Stimulated activated CD4-positive, alpha-beta T cell treated with anti-CD3 and anti-CD28 coated beads, Interleukin-15, amount 100 ng/mL, for 48 hours (primary cell): ENCODE measurements around the gene MECP2.
"Not testable (repeated sequence)": the region's sequence is repeated elsewhere in the genome, so short reads cannot be mapped to it uniquely, and the experiment has no call there.

Experiments
- DNase-seq, 2 donors: peaks; one replicate each; pipeline ENCODE4 v3.0.0-alpha.2; 2020; ENCODE audit warnings: low read depth in 2 of 2

The MECP2 gene

DNA sequence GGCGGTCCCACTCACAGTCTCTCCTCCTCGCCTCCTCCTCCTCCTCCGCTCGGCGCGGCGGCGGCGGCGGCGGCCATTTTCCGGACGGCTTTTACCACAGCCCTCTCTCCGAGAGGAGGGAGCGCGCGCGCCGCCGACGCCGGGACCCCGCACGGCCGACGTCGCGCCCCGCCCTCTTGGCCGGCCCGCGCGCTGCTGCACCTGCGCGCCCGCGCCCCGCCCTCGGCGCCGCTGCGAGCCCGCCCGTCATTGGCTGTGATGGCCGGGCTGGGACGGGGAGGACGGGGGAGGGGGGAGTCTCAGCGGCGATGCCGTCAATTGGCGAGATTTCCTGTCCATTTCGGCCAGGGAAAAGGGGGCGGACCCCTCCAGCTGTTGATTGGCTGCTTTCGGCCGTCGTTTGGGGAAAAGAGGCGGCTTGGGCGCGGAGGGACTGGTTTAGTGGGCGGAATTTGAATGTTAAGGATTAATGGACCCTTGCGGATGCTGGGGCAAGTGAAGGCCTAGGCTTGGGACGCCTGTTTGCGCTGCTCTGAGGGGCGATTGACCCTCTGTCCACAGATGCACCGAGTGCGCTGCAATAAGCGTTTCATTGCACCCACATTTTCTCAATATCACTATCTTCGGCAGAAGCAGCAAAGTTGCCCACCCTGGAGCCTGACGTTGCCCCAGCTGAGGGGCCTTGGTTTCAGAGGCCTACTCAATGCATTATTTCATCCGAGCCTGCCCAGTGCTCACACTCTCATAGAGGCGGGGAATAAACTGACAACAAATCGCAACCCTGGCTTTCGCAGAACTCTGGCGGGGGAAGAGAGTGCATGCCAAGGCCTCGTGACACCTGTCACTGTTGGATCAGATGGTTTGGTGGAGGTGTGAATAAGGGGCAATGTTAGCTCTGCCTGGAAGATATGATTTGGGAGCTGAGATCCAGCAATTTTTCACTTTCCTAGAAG lies at the start of gene MECP2:
TSS of gene MECP2 (minus strand) at position 129 of the 953 bp plus-strand sequence.
- peak; percentile 75 to 86 for DNase-seq

DNA sequence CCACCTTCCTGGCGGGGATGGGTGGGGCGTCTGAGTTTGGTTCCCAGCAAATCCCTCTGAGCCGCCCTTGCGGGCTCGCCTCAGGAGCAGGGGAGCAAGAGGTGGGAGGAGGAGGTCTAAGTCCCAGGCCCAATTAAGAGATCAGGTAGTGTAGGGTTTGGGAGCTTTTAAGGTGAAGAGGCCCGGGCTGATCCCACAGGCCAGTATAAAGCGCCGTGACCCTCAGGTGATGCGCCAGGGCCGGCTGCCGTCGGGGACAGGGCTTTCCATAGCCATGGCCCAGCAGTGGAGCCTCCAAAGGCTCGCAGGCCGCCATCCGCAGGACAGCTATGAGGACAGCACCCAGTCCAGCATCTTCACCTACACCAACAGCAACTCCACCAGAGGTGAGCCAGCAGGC lies 46.5 kb upstream of the MECP2 start, which contains the start of gene OPN1LW:
TSS of gene OPN1LW (plus strand) at position 234 of the 400 bp plus-strand sequence. CDS start at position 275, 41 bp downstream.
- not testable (repeated sequence) for DNase-seq

DNA sequence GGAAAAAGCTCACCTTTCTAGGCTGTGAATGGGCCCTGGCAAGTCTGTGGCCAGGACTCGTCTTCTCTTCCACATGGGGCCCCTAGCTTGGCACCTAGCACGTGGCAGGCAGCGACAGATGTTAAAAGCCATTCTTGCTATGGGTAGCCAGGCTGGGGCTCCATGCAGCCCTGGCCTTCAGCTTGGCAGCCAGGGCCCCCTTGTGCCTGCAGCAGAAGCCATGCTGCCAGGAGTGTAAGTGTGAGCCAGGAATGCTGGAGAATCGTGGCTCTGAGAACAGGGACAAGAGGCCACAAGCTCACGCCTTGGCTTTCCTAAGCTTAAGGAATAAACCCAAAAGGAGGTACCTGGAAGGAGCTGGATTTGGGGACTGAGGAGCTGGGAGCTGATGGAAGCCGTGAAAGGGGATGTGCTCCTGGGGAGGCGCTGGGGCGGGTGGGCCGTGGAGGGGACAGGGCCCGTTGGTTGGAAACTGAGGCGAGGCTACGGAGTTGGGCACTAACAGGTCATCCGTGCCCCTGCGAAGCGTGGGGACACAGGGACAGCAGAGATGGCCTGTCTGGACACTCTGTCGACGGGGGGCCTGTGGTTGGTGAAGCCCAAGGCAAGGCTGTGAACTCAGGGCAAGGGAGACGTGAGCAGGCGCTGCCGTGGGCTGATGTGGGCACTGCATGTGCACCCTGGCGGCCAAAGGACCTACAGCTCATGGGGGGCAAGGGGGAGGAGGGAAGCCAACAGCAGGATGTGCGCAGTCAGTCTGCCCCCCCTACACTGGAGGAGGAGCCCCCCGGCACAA lies 45.6 kb upstream of the MECP2 start:
- no peak for DNase-seq

DNA sequence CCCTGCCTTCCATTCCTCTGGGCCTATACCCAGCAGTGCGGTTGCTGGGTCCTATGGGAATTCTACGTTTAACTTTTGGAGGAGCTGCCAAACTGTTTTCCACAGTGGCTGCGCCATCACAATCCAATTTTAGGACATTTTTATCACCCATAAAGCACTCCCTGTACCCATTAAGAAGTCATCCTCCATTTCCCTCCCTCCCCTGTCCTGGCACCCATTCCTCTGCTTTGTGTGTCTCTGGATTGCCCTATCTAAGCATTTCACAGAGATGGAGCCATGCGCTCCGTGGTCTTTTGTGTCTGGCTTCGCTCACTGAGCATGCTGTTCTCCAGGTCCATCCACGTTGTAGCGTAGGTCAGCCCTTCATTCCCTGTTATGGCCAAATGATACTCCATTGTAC lies 44.9 kb upstream of the MECP2 start:
- no peak for DNase-seq

DNA sequence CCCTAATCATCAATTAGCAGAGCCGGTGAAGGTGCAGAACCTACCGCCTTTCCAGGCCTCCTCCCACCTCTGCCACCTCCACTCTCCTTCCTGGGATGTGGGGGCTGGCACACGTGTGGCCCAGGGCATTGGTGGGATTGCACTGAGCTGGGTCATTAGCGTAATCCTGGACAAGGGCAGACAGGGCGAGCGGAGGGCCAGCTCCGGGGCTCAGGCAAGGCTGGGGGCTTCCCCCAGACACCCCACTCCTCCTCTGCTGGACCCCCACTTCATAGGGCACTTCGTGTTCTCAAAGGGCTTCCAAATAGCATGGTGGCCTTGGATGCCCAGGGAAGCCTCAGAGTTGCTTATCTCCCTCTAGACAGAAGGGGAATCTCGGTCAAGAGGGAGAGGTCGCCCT lies 43.2 kb upstream of the MECP2 start:
- no peak for DNase-seq

DNA sequence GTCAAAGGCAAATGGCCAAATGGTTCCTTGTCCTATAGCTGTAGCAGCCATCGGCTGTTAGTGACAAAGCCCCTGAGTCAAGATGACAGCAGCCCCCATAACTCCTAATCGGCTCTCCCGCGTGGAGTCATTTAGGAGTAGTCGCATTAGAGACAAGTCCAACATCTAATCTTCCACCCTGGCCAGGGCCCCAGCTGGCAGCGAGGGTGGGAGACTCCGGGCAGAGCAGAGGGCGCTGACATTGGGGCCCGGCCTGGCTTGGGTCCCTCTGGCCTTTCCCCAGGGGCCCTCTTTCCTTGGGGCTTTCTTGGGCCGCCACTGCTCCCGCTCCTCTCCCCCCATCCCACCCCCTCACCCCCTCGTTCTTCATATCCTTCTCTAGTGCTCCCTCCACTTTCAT lies 42.7 kb upstream of the MECP2 start:
- DNase-seq: no peak

DNA sequence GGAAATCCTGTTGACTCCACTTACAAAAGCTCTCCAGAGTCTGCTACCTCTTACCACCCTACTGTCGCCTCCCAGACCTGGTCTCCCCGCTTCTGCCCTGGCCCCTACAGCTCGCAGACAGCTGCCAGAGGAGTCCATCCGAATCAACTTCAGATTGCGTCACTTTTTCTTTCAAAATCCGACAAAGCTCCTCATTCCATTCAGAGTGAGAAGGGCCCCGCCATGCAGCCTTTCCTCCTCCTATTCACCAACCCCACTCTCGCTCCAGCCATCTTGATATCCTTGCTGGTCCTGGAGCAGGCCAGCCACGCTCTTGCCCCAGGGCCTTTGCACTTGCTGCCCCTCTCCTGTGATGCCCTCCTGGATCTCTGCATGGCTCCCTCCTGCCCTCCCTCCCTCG lies 41.3 kb upstream of the MECP2 start:
- no peak for DNase-seq

DNA sequence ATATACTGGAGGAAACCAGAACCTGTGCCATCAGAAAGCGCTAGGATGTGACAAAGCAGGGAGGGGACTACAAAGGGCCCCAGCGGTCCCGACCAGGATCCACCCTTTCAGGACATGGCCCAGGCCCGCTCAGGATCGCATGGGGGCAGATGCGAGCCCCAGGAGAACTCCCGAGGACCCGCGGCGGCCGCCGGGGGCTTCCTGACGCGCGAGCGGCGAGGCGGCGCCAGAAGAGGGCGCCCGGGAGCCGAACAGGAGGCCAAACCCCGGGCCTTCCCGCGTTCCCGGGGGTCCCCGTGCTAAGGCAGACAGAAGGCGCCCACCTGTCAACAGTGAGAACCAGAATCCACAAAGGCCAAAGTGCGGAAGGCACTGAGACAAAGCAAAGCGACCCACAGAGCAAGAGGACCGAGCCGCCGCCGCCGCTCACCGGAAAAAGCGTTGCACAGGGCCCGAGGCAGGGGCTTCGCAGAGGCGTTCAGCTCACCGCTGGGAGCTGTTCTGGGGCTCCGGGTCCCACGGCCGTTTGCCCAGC lies 39.2 kb upstream of the MECP2 start:
- DNase-seq: peak; percentile 36 to 65

DNA sequence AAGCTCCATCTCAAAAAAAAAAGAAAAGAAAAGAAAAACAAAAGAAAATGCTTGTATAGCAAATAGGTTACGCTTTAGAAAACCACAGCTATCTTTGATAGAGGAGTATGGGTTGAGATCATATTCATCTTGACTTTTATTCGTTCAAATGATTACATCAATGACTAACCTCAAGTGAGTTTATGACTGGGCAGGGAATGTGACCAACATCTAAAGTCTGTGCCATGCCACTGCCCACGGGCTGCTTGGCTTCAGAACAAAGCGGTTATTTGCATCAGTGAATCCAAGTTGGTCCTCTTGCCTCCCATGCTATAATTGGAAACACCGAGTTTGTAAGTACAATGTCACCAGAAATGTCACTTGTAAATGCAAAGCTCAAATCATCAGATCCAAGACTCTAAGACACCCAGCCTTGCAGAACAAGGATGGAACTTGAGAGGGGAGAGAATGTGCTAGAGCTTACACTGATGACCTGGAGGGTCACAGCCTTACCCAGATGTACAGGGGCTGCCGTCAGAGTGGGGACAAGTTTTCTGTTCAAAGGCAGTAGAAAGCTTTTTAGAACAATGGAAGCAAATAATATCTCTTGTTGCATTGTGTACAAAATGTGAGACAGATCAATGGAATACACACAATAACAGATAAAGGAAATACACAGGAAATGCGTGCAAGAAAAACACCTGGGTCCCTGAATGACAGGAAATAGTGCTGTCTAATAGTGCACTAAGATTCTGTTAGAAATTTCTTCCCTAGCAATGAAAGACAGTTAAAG lies 38.1 kb upstream of the MECP2 start:
- DNase-seq: no peak

DNA sequence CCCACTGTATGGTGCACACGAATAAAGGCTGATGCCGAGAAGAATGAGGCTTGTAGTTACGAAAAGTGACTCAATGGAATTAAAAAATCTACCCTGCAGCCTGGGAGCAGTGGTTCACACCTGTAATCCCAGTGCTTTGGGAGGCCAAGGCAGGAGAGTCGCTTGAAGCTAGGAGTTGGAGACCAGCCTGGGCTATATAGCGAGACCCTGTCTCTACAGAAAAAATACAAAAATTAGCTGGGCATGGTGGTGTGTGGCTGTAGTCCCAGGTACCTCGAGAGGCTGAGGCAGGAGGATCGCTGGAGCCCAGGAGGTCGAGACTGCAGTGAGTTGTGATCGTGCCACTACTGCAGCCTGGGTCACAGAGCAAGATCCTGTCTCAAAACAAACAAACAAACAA lies 34.8 kb upstream of the MECP2 start:
- DNase-seq: no peak

DNA sequence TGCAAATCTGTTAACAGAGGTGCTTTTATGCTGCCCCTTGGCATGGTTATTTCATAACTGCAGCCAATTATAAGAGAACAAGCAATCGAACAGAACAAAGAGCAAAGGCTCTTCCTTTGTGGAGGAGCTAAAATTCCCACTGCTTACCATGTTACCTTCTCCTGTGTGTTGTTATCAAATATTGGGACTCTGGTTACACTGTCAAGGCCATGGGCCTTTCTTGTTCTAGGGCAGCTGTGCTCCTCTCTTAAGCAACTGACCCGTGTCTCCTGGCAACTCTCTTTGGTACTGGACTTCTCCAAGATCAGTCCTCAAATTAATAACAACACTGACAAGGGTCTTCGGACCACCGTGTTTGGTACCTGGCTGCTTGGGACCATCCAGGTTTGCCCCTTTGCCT lies 34.4 kb upstream of the MECP2 start:
- no peak for DNase-seq

DNA sequence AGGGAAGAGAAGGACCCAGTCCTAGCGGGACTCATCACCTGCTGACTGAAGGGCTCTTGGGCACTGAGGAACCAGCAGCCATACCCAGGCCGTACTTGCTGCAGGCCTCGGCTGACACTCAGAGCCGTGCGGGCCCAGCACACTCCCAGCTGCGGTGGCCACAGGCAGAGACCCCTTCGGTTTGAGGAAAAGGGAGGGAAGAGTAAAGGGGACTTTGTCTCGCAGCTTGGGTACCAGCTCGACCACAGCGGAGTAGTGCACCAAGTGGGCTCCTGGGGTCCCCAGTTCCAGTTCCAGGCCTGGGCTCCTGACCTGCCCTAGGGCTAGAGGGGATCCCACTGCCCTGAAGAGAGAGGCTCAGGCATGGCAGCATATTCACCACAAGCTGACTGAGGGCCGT lies 28.6 kb upstream of the MECP2 start:
- DNase-seq: no peak

DNA sequence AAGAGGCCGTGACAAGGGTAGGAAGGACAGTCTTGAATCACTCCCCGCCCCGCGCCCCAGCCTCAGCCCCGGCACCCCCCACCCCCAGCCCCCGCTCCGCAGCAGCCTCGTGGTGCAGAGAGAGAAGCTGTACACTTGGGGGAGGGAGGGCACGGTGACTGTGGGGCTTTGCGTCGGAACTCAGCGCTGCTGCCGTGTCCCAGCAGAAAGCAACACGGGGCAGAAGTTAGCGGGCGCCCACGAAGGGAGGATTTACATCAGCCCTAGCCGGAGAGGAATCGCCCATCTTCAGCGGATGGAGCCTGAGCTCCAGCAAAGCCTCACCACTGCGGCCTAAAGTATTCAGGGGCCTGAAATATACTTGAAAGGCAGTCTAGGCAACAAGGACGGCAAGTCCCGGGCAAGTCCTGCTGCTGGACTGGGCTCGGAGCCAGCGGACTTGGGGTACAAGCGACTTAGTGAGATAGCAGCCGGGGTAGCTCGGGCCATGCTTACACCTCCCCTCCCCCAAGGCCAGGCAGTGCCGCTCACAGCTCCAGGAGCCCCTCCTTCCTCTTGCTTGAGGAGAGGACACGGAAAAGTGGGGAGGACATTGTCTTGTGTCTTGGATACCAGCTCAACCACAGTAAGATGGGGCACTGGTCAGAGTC lies 28.0 kb upstream of the MECP2 start:
- DNase-seq: no peak

DNA sequence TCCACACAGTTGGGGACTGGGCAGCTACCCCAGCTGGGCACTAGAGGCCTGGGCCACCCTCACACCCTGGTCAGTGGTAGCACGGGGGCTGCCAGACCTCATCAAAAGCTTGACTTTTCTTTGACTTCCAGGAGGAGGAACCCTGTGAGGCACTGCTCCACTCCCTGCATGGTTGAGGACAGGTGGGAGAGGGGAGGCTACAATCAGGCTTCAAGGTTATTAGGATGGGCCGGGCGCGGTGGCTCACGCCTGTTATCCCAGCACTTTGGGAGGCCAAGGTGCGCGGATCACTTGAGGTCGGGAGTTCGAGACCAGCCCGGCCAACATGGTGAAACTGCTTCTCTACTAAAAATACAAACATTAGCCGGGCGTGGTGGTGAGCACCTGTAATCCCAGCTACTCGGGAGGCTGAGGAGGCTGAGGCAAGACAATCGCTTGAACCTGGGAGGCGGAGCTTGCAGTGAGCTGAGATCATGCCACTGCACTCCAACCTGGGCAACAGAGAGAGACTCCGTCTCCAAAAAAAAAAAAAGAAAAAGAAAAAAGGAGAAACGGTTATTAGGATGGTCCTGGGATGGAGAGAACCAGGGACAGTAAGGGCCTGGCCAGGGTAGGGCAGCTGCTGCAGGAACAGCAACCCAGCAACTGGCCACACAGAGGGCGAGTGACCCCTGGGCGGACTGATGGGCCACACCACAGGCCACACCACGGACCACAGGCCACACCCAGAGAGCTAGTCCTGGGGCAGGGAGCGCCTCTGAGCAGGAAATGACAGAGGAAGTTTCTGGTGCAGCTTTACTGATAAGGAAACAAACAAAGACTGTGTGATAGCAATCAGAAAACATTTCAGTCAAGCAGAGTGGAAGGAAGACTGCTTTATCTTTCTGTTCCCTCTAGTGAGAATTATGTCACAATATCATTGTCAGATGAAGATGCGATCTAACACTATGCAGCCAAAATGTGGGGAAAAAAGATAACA lies 26.0 kb upstream of the MECP2 start:
- no peak for DNase-seq

DNA sequence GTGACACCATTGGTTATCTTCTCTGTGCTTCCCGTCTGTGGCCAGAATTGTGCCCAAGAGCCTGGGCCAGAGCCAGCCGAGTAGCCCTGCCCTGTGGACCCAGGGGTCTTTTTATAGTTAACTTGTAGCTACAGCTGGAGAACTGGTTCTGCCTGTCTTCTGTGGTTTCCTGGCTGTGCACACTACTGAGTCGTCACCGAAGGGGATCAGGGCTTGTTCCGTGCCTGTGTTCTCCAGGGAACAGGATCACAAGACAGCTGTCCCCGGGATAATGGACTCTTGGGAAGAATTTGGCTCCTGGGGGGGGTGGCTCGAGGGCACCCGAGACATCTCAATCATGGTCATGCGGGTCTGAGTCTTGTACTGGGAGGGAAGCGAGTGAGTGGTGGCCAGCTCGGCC lies 24.4 kb upstream of the MECP2 start:
- no peak for DNase-seq

DNA sequence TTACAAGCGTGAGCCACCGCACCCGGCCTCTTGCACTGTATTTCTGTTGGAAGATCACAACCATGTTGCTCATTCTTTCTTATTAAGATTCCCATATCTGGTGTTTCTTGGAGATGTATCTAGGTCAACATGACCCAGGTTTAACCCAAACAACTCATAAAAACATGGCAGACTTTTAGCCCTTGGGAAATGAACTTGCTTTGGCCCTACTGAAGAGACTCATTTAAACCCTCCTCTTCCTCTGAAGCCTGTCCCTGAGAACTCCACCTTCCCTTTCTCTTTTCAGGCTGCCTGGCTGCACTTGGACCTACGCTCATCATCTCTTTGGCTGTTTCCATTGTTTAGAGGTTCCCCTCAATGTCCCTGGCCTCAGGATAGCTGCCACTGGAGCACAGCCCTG lies 23.7 kb upstream of the MECP2 start:
- DNase-seq: no peak

DNA sequence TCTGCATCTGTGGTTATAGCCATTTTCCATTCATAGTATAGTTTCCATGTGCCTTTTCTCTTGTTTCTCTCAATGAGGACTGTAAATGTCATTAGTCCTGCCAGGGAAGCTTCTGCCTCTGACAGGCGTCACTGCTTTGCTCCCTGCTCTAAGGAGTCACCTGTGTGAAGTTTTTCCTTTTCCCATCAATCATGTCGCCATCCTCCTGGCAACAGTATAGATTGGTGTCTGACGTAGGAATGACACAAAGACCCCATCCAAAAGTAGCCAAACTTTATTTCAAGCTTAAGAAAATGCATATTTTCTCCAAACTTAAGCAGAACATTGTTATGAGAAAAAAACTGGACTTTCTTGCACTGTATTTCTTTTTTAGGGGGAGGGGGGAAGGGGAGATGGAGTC lies 23.1 kb upstream of the MECP2 start:
- DNase-seq: no peak

DNA sequence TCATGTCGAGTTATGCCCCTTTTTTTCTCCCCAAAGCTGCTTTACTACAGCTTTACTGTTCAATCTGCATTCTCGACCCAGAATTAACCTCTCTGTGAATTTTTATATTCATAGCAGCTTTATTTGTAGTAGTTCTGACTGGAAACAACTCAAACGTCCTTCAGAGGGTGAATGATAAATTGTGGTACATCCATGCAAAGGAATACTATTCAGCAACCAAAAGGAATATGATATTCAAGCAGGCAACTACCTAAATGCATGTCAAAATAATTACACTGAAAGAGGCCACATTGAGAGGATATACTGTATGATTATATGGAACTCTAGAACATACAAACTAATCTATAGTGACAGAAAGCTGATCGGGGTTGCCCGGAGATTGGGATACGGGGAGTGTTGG lies 20.0 kb upstream of the MECP2 start:
- DNase-seq: no peak

DNA sequence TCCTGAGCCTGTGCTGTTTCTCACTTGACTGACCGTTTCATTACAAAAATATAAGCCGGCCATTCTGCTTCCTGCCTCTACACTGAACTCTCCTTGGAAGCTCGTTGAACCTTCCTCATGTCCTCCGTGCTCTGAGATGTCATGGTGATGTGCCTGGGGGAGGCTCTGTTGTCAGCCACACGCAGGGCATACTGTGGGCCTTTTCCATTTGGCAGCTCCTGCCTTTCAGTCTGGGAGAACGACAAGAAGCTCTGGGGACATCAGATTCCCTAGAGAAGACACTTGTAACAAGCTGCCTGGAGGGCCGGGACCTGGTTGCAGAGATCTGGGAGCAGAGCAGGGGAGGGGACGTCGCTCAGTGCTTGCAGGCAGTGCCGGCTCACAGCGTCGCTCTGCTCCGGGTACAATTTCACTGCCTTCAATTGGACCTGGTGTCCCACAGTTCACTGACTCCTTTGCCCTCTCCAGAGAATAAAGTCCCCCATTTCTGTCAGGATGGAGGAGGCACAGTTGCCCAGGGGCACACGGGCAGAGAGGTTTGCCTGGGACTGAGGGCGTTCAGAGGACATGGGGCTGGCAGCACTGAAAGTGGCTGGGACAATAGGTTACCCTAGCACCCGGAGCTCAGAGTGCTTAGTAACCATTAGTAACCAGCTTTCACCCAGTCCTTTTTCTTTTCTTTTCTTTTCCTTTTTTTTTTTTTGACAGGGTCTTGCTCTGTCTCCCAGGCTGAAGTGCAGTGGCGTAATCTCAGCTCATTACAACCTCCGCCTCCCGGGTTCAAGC lies 19.1 kb upstream of the MECP2 start:
- no peak for DNase-seq
